ENCODE results near the gene KLHL2. TPM values are rescaled to one million over a fixed set of nuclear protein-coding genes. Genes with fewer than 3 reads are reported as not detected.
A peak's percentile ranks its signal among the peaks of the same experiment; 100 is the strongest.

The KLHL2 gene
- total RNA-seq, 2 experiments from 2014 or later, result 36.8 to 39.2 TPM

DNA sequence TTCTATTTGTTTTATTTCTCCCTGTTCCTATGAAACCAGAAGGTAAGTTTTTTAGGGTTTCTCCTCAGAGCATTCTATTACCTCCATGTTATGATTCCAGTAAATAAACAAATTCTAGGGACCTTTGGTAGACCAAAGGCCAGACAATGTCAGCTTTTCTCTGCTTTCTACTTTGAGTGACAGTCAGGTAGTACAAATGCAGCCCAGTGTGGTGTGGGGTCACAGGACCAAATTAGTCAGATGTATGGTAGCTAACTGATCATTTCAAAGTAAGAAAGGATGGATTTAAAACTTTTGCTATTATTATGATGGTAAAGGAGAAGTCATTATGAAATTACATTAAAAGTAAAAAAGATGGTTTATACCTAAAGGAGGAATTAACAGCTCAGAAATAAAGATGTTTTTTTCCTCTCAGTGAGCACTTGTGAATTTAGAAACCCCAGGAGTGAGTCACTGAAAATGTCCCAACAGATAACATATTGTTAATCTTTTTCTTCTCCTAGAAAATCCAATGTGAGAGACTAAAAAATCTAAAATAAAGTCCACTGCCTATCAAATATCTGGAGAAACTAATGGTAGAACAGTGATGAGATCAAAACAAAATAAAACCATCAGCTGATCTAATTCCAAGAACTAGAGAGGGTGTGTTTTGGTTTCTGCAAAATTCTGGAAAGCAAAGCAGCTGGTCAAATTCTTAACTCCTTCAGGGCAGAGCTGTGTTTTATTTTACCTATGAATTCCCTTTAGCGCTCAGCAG, 16.6 kb upstream of the KLHL2 start:
- intact Hi-C loops (cut with micrococcal nuclease), result loop anchor here (1.0 kb wide), 3 partner anchors 14 to 137 kb away; partner anchors contain the start of gene MSMO1
- peak overlapping the region; percentile 79 for H3K27ac Mint-ChIP-seq
- peak; percentile 73 for DNase-seq
- H3K9me3 Mint-ChIP-seq, result no peaks in the 10 kb centered on the region
- peaks cover 4% of the 10 kb centered on the region for H3K27me3 Mint-ChIP-seq (ENCODE audit: low read depth)
- H3K36me3 Mint-ChIP-seq (ENCODE audit: low read depth), result no peaks in the 10 kb centered on the region
- peaks cover 33% of the 10 kb centered on the region for H3K4me1 Mint-ChIP-seq (ENCODE audit: low read depth)
- CTCF ChIA-PET, result interaction anchor here (1.2 kb wide), 2 partner anchors 19 to 60 kb away, joined by 4 to 5 read pairs; no protein-coding TSS in a partner anchor
- no peak overlapping the region for H3K4me3 Mint-ChIP-seq

DNA sequence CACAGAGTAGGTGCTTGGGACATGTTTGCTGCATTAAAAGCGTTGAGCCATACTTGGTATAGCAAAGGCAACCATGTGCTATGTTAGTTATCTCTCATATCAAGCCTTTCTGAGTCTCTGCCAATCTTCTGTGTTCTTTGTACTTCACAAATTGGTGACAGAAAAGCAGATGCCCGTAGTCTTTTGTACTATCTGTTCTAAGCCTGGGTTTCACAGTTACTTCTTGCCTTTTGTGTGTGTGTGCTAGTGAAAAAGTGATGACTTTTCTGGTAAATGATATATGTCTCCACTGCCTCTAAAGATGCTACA, 16.1 kb upstream of the KLHL2 start:
- intact Hi-C loops (cut with micrococcal nuclease), result loop anchor here (1.0 kb wide), 2 partner anchors 13 to 41 kb away; no protein-coding TSS in a partner anchor
- H3K4me3 Mint-ChIP-seq, result no peak overlapping the region

DNA sequence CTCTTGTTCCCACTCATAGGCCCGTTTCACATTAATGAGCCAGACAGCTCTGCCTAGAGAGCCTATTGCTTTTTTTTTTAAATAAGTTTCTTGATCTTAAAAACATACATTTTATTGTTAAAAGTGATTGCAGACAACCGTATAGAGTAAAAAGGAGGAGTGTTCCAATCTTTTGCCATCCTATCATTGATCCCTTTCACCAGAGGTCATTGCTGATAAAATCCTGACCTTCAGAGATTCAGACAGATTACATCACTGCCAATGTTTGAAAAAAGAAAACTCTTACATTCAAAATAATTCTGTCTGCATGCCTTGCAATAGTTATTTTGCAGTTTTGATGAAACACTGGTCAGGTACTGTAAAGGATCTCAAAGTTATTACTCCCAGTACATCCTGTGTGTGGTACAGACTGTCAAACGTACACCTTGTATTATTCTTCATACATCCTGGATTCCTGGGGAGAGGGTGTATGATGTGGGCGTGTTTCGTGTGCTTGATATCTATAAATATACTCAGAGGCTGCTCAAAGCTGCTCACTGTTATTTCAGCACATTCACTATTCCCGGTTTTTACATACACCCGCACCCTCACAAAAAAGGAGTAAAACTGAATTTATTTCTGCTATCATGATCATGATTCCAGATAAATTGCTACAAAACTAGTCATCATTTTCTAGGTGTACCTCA, 15.4 kb upstream of the KLHL2 start:
- H3K4me3 Mint-ChIP-seq, result no peak overlapping the region
- no peaks in the 10 kb centered on the region for H3K9me3 Mint-ChIP-seq
- H3K27me3 Mint-ChIP-seq (ENCODE audit: low read depth), result peaks cover 4% of the 10 kb centered on the region
- no peaks in the 10 kb centered on the region for H3K36me3 Mint-ChIP-seq (ENCODE audit: low read depth)
- CTCF ChIA-PET, result interaction anchor here (0.7 kb wide), 2 partner anchors 146 to 253 kb away, joined by 3 read pairs; no protein-coding TSS in a partner anchor
- peak overlapping the region; percentile 4 for H3K27ac Mint-ChIP-seq
- no peak for DNase-seq
- peaks cover 33% of the 10 kb centered on the region for H3K4me1 Mint-ChIP-seq (ENCODE audit: low read depth)
- intact Hi-C loops (cut with micrococcal nuclease), result loop anchor here (1.0 kb wide), 2 partner anchors 12 to 40 kb away; no protein-coding TSS in a partner anchor

More for the DNA sequence above, 16.1 kb upstream of the KLHL2 start:
- Mint-ChIP-seq H3K36me3 (ENCODE audit: low read depth) (no peaks in the 10 kb centered on the region), H3K4me1 (ENCODE audit: low read depth) (peaks cover 33% of the 10 kb centered on the region), H3K27ac (peak overlapping the region; percentile 79), H3K9me3 (no peaks in the 10 kb centered on the region), H3K27me3 (ENCODE audit: low read depth) (peaks cover 4% of the 10 kb centered on the region)
- CTCF ChIA-PET, result interaction anchor here (0.7 to 1.2 kb wide), 3 partner anchors 18 to 254 kb away, joined by 3 to 4 read pairs (median 3); no protein-coding TSS in a partner anchor
- DNase-seq, result no peak

DNA sequence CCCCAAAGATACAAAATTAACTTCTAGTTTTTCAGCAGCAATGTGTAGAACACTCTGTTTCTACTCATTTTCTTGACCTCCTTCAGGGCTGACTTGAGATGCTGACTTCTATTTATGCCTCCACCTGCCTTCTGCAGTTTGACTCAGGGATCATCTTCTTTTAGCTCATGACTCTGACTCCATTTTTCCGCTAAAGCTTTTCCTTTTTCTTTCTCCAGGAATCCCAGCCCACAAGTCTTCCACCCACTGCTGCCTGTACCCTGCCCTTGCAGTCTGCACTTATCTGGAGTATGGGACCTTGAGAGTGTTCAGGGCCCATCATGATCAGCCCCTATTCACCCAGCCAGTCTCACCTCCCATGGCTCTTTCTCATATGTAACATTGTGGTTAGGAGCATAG, 14.9 kb upstream of the KLHL2 start:
- intact Hi-C loops (cut with micrococcal nuclease), result no loop called here
- Mint-ChIP-seq H3K27ac (peak overlapping the region; percentile 56), H3K36me3 (ENCODE audit: low read depth) (no peaks in the 10 kb centered on the region), H3K4me3 (no peak overlapping the region), H3K4me1 (ENCODE audit: low read depth) (peaks cover 33% of the 10 kb centered on the region), H3K9me3 (no peaks in the 10 kb centered on the region), H3K27me3 (ENCODE audit: low read depth) (no peaks in the 10 kb centered on the region)
- CTCF ChIA-PET, result no interaction called here
- DNase-seq, result no peak

DNA sequence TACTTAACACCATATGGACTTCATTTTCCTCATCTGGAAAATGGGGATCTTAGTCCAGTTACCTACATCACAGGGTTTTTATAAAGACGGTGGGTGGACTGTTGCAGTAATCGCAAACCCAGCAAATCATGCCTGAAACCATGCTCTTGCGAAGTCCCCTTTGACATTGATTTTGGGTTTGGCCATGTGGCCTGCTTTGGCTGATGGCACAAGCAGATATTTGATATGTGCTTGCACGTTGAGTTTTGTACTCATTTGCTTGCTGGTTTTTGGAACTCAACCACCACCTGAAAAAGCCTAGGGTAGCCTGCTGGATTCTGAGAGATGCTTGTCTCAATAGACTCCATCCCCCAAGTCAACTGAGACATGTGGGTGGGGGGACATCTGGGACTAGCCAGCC, 14.4 kb upstream of the KLHL2 start:
- intact Hi-C loops (cut with micrococcal nuclease), result no loop called here
- Mint-ChIP-seq H3K27me3 (ENCODE audit: low read depth) (no peaks in the 10 kb centered on the region), H3K27ac (no peak overlapping the region), H3K4me1 (ENCODE audit: low read depth) (peaks cover 33% of the 10 kb centered on the region), H3K36me3 (ENCODE audit: low read depth) (no peaks in the 10 kb centered on the region), H3K4me3 (no peak overlapping the region), H3K9me3 (no peaks in the 10 kb centered on the region)
- CTCF ChIA-PET, result interaction anchor here (1.8 kb wide), 1 partner anchor 10 kb away, joined by 6 read pairs; no protein-coding TSS in a partner anchor
- no peak for DNase-seq

DNA sequence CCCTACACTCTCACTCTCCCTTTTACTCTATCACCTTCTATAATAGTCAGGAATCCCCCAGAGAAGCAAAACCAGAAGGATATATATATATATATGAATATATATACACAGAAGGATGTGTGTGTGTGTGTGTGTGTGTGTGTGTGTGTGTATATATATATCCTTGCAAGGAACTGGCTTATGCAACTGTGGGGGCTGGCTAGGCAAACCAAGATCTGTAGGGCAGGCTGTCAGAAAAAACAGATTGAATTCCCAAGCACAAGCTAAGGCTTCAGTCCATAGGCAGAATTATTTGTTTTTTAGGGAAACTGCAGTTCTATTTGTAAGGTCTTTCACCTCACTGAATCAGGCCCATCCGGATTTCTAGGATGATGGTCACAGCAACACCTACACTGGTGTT, 13.0 kb upstream of the KLHL2 start:
- intact Hi-C loops (cut with micrococcal nuclease), result no loop called here
- H3K4me3 Mint-ChIP-seq, result no peak overlapping the region
- H3K4me1 Mint-ChIP-seq (ENCODE audit: low read depth), result peaks cover 41% of the 10 kb centered on the region

DNA sequence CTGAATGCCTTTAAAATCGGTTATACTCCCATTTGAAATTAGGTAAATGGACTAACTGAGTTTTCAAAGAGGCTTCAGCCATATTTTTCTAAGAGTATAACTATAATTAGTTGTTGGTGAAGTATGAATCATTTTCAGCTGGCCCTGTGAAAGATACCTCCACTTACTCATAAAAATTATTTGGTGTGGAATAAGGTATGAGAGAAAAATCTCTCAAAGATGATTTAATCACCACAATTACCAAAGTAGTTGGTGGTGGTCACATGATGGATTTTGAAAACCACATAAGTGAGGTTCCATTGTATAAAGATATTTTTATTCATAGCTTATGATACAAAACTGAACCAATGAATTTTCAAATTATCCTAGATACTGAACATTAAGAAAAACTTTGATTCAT, 9.0 kb upstream of the KLHL2 start:
- Mint-ChIP-seq H3K27ac (no peak overlapping the region), H3K4me3 (no peak overlapping the region), H3K36me3 (ENCODE audit: low read depth) (no peaks in the 10 kb centered on the region), H3K27me3 (ENCODE audit: low read depth) (no peaks in the 10 kb centered on the region), H3K9me3 (no peaks in the 10 kb centered on the region), H3K4me1 (ENCODE audit: low read depth) (peaks cover 11% of the 10 kb centered on the region)
- no peak for DNase-seq
- CTCF ChIA-PET, result interaction anchor here (1.0 kb wide), 1 partner anchor 67 kb away, joined by 3 read pairs; no protein-coding TSS in a partner anchor
- intact Hi-C loops (cut with micrococcal nuclease), result no loop called here

More for the DNA sequence above, 13.0 kb upstream of the KLHL2 start:
- no peaks in the 10 kb centered on the region for H3K9me3 Mint-ChIP-seq
- H3K27me3 Mint-ChIP-seq (ENCODE audit: low read depth), result no peaks in the 10 kb centered on the region
- no peak for DNase-seq
- H3K27ac Mint-ChIP-seq, result no peak overlapping the region
- no peaks in the 10 kb centered on the region for H3K36me3 Mint-ChIP-seq (ENCODE audit: low read depth)
- CTCF ChIA-PET, result interaction anchor here (1.8 kb wide), 1 partner anchor 9 kb away, joined by 6 read pairs; no protein-coding TSS in a partner anchor

DNA sequence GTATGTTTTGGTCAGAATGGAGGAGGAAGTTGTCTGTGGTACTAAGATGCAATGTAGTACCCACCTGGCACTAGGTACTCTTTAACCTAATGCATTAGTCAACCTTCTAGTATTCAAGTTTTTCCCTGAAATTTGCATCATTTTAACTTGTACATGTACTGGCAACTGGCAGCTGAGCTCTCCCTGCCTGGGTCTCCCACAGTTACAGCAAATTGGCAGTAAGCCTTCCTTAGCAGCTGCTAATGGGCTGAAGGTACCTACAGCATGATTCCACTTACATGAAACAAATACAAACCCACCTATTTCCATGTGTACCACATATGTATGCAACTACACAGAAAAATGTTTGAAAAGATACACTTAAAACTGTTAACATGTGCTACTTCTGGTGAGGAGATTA, 8.1 kb upstream of the KLHL2 start:
- no peaks in the 10 kb centered on the region for H3K9me3 Mint-ChIP-seq
- no peak overlapping the region for H3K4me3 Mint-ChIP-seq
- CTCF ChIA-PET, result interaction anchor here (1.0 kb wide), 1 partner anchor 68 kb away, joined by 3 read pairs; no protein-coding TSS in a partner anchor
- H3K27ac Mint-ChIP-seq, result no peak overlapping the region
- intact Hi-C loops (cut with micrococcal nuclease), result no loop called here
- H3K36me3 Mint-ChIP-seq (ENCODE audit: low read depth), result no peaks in the 10 kb centered on the region
- peaks cover 19% of the 10 kb centered on the region for H3K4me1 Mint-ChIP-seq (ENCODE audit: low read depth)
- no peaks in the 10 kb centered on the region for H3K27me3 Mint-ChIP-seq (ENCODE audit: low read depth)
- no peak for DNase-seq

DNA sequence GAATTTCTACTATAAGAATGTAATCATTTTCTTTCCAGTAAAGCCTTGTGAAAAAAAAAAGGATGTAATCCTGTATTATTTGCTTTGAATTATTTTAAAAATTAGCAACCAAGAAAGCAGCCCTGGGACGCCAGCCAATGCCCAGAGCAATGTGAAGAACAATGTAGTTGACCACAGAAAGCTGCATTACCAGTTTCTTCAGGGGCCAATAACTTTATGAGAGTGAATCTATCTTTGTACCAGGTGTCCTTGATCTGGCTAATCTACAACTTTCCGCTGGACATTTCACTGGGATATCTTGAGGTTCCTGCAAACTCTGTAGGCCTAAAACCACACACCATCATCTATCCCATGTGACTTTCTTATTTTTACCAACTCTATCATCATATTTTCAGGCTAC, 7.6 kb upstream of the KLHL2 start:
- peaks cover 23% of the 10 kb centered on the region for H3K4me1 Mint-ChIP-seq (ENCODE audit: low read depth)
- H3K27me3 Mint-ChIP-seq (ENCODE audit: low read depth), result no peaks in the 10 kb centered on the region
- H3K27ac Mint-ChIP-seq, result no peak overlapping the region
- DNase-seq, result no peak
- CTCF ChIA-PET, result no interaction called here
- no peak overlapping the region for H3K4me3 Mint-ChIP-seq
- H3K36me3 Mint-ChIP-seq (ENCODE audit: low read depth), result no peaks in the 10 kb centered on the region
- no peaks in the 10 kb centered on the region for H3K9me3 Mint-ChIP-seq
- intact Hi-C loops (cut with micrococcal nuclease), result no loop called here

DNA sequence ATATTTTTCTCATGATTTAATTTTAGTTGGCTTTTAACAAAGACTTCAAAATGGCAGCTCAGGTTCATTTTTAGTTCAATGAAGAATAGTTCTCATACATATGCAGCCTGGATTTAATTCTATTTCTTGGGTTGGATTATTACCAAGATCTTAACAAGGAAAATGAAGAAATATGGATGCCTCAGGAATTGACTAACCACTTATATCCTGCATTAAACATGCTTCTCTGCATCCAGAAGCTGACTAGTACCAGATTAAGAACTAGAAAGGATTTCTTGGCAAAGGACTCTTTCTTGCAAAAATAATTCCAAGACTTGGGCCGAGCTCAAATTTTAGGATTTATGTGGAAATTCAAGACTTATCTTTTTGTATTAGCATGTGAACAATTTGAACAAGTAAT, 5.6 kb upstream of the KLHL2 start:
- H3K27ac Mint-ChIP-seq, result no peak overlapping the region
- CTCF ChIA-PET, result no interaction called here
- H3K27me3 Mint-ChIP-seq (ENCODE audit: low read depth), result no peaks in the 10 kb centered on the region
- DNase-seq, result no peak
- H3K4me1 Mint-ChIP-seq (ENCODE audit: low read depth), result peaks cover 41% of the 10 kb centered on the region
- intact Hi-C loops (cut with micrococcal nuclease), result no loop called here
- no peaks in the 10 kb centered on the region for H3K9me3 Mint-ChIP-seq
- H3K36me3 Mint-ChIP-seq (ENCODE audit: low read depth), result no peaks in the 10 kb centered on the region
- H3K4me3 Mint-ChIP-seq, result no peak overlapping the region

DNA sequence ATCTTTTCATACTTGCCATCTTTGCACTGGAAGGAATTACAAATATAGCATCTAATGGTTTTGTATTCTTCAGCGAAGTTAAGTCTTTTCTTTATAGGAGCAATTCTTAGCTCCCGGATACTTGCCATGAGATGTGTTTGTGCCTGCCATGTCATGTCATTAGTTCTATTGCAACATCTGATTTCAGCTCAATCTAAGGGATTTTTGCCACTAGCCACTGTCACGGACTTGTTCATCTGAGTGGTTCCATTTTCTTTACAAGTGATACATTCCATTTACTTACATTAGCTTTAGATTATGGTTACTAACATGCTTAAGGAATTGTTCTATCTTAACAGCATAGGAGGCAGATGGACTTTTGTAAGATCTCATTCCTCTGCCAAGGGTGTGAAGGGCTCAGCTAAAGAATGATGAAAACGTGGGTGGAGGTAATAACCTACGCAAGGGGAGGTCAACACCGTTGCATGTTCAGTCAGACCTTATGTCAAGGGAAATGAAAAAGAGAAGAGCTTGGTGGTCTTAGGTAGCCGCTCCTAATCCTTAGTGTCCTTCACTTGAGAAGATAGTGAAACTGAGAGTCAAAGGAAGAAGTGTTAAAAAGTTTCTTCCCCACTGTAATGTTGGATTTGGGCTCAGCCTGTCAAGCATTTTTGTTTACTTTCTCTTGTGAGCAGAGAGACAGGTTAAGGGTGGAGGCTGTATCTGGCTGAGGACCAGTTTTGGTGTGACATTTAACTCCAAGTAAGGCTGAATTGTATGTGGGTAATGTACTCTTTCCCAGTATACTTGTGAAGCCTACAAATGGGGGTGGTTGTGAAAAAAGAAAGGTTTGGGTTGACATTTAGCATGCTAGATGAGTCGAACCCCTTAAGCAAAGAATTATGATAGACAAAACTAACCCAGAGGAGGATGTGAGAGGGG, 3.6 kb upstream of the KLHL2 start:
- intact Hi-C loops (cut with micrococcal nuclease), result loop anchor here (1.0 kb wide), 1 partner anchor 12 kb away; no protein-coding TSS in a partner anchor
- no peaks in the 10 kb centered on the region for H3K36me3 Mint-ChIP-seq (ENCODE audit: low read depth)
- peak overlapping the region; percentile 55 for H3K4me3 Mint-ChIP-seq
- CTCF ChIA-PET, result interaction anchor here (2.0 kb wide), 1 partner anchor 10 kb away, joined by 6 read pairs; no protein-coding TSS in a partner anchor
- H3K4me1 Mint-ChIP-seq (ENCODE audit: low read depth), result peaks cover 46% of the 10 kb centered on the region
- DNase-seq, result peak; percentile 25
- no peaks in the 10 kb centered on the region for H3K9me3 Mint-ChIP-seq
- H3K27ac Mint-ChIP-seq, result peak overlapping the region; percentile 86
- no peaks in the 10 kb centered on the region for H3K27me3 Mint-ChIP-seq (ENCODE audit: low read depth)

DNA sequence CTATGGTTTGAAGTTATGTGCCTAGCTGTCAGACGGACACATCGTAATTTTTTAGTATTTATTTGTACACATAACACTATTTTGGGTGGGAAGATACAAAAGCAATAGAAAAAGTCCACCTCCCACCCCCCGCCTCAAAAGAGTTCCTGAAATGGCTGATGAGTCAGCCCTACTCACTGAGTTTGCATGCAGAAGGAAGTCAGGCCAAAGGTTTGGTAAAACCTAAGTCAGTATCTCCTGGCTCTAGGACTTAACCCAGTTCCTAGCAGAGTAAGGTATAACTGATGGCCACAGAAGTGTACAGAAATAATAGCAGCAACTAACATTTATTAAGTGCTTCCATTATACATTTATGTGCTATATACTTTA, 2.9 kb upstream of the KLHL2 start:
- H3K9me3 Mint-ChIP-seq, result no peaks in the 10 kb centered on the region

More for the DNA sequence above, 2.9 kb upstream of the KLHL2 start:
- Mint-ChIP-seq H3K4me3 (peak overlapping the region; percentile 55), H3K36me3 (ENCODE audit: low read depth) (peaks cover 3% of the 10 kb centered on the region), H3K4me1 (ENCODE audit: low read depth) (peaks cover 46% of the 10 kb centered on the region), H3K27ac (peak overlapping the region; percentile 86), H3K27me3 (ENCODE audit: low read depth) (no peaks in the 10 kb centered on the region)
- DNase-seq, result peak; percentile 44
- CTCF ChIA-PET, result interaction anchor here (0.9 kb wide), 1 partner anchor 8 kb away, joined by 4 read pairs; no protein-coding TSS in a partner anchor
- intact Hi-C loops (cut with micrococcal nuclease), result loop anchor here (1.0 kb wide), 1 partner anchor 13 kb away; no protein-coding TSS in a partner anchor
